A673 (cell line): Measurements from ENCODE around the gene GATA5.

Source experiments
- CTCF ChIP-seq: fragments of 300-800, 200-600 bp; sonication (generic); conservative IDR thresholded peaks from 2 replicates; pipeline ENCODE4 v1.5.1; 2017; ENCODE audit warnings: low read depth, mild to moderate bottlenecking, antibody characterized with exemption, low read length, moderate library complexity, mixed read lengths
- EZH2 ChIP-seq: fragments of 200-600 bp; sonication (generic); IDR thresholded peaks from 2 replicates; pipeline ENCODE4 v1.6.1; 2017; ENCODE audit warnings: borderline replicate concordance, low read depth, mild to moderate bottlenecking, mixed read lengths, antibody characterized with exemption, low read length; ENCODE audit not compliant: poor library complexity, severe bottlenecking

DNA sequence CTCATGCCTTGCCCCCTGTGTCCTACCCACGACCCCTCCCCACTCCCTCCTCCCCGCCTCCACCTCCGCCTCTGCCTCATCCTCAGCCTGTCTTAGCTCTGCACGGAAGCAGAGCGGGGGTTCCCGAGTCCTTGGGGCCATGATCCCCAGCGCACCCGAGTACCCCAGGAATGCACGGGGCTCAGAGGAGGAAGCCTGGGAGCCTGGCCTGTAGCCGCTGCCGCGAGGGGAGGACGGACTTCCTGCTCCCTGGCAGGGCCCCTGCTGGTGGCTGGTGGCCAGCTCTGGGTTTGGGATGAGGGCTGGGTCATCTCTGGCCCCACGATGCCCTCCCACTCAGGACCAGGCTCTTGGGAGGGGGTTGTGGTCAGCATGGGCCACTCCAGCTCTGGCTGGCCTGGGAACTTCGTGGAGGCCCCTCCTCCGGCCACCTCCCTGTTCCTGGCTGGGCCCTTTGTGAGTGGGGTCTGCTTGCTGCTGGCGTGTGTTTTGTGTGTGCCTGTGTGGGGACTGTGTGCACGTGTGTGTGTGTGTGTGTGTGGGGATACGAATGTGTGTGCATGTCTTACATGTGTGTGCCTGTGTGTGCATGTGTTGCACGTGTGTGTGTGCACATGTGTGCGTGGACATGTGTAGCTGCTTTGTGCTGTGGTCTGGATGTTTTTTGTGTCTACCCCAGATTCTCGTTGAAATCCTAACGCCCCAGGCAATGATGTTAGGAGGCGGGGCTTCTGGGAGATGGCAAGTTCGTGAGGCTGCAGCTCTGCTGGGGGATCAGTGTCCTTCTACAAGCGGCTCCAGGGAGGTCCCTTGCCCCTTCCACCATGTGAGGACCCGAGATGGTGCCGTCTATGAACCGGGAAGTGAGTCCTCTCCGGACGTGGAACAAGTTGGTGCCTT is 47.1 kb downstream of the GATA5 start:
- TF ChIP-seq CTCF: no peak
- TF ChIP-seq EZH2: no peak
